ENCODE data around the gene MOXD1. TPM values are rescaled to one million over a fixed set of nuclear protein-coding genes. Genes with fewer than 3 reads are reported as not detected.

The MOXD1 gene
- total RNA-seq, 1 donor from 2014 or later: 4.8 TPM

- no peaks in the 10 kb centered on the region for H3F3A ChIP-seq (ENCODE audit: low read depth)
- no peak overlapping the region for H3K27ac ChIP-seq
- no peak overlapping the region for H2AFZ ChIP-seq (replicated peaks)
- no peak for DNase-seq (ENCODE audit: low spot score)
- no peaks in the 10 kb centered on the region for H3K9me3 ChIP-seq (ENCODE audit: low read depth)
- no peak overlapping the region for H3K4me3 ChIP-seq
- H3K36me3 Mint-ChIP-seq: no peaks in the 10 kb centered on the region
- no peaks in the 10 kb centered on the region for H3K4me1 ChIP-seq
- no peaks in the 10 kb centered on the region for H4K20me1 ChIP-seq (ENCODE audit: low read depth)
- no peak overlapping the region for H3K27ac Mint-ChIP-seq
- TF ChIP-seq EZH2phosphoT487 (IDR thresholded peaks at IDR 0.05) (no peak), EZH2 (IDR thresholded peaks at IDR 0.05) (no peak)
- TF ChIP-seq, protein P1, sequence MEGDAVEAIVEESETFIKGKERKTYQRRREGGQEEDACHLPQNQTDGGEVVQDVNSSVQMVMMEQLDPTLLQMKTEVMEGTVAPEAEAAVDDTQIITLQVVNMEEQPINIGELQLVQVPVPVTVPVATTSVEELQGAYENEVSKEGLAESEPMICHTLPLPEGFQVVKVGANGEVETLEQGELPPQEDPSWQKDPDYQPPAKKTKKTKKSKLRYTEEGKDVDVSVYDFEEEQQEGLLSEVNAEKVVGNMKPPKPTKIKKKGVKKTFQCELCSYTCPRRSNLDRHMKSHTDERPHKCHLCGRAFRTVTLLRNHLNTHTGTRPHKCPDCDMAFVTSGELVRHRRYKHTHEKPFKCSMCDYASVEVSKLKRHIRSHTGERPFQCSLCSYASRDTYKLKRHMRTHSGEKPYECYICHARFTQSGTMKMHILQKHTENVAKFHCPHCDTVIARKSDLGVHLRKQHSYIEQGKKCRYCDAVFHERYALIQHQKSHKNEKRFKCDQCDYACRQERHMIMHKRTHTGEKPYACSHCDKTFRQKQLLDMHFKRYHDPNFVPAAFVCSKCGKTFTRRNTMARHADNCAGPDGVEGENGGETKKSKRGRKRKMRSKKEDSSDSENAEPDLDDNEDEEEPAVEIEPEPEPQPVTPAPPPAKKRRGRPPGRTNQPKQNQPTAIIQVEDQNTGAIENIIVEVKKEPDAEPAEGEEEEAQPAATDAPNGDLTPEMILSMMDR (IDR thresholded peaks at IDR 0.05): no peak
- no peaks in the 10 kb centered on the region for H3K36me3 ChIP-seq
- peaks cover 64% of the 10 kb centered on the region for H3K27me3 ChIP-seq
- no peak overlapping the region for H3K4me3 Mint-ChIP-seq
- H3K27me3 Mint-ChIP-seq (ENCODE audit: insufficient read depth, low read depth): peaks cover 27% of the 10 kb centered on the region
- H3K4me1 Mint-ChIP-seq: no peaks in the 10 kb centered on the region
- H3K9me3 Mint-ChIP-seq: no peaks in the 10 kb centered on the region
- H3K9ac ChIP-seq: no peak overlapping the region
- H3K4me2 ChIP-seq: no peak overlapping the region
- no peaks in the 10 kb centered on the region for H3K79me2 ChIP-seq (ENCODE audit: low read depth)
Observed at GRCh38 chr6:132404330-132404729, 3.1 kb upstream of the MOXD1 start.

GRCh38 chr6:132401618-132402285, 477 bp upstream of the MOXD1 start:
- no peak overlapping the region for H3K27ac Mint-ChIP-seq
- Histone ChIP-seq H2AFZ (replicated peaks) (peak overlapping the region; percentile 92), H3K36me3 (no peaks in the 10 kb centered on the region), H3K4me3 (peak overlapping the region; percentile 82), H4K20me1 (ENCODE audit: low read depth) (no peaks in the 10 kb centered on the region), H3K4me2 (peak overlapping the region; percentile 92), H3K79me2 (ENCODE audit: low read depth) (no peaks in the 10 kb centered on the region), H3F3A (ENCODE audit: low read depth) (no peaks in the 10 kb centered on the region), H3K27me3 (peaks cover 81% of the 10 kb centered on the region), H3K4me1 (no peaks in the 10 kb centered on the region), H3K9ac (no peak overlapping the region), H3K27ac (no peak overlapping the region), H3K9me3 (ENCODE audit: low read depth) (no peaks in the 10 kb centered on the region)
- peak overlapping the region; percentile 85 for H3K4me3 Mint-ChIP-seq
- peaks cover 30% of the 10 kb centered on the region for H3K27me3 Mint-ChIP-seq (ENCODE audit: insufficient read depth, low read depth)
- no peaks in the 10 kb centered on the region for H3K4me1 Mint-ChIP-seq
- TF ChIP-seq, protein P1 (IDR thresholded peaks at IDR 0.05): no peak
- peak; percentile 82 for TF ChIP-seq EZH2 (IDR thresholded peaks at IDR 0.05)
- no peaks in the 10 kb centered on the region for H3K36me3 Mint-ChIP-seq
- peak; percentile 31 for DNase-seq (ENCODE audit: low spot score)
- H3K9me3 Mint-ChIP-seq: no peaks in the 10 kb centered on the region

DNA sequence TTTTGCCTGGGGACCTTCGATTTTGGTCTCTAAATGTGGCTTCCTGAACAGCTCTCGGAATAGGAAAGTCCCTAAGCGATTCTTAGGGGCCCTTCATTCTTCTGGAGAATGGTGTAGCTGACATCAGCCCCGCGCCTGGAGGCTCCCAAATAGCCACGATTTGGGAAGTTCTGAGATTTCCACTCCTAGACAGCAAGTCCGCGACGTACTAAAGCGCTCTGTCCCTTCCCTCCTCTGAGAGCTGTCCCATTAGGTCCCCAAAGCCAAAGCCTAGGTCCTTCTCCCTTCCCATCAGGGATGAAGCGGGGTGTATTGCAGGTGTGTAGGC, 756 bp downstream of the MOXD1 start:
- H3K4me2 ChIP-seq: peak overlapping the region; percentile 92
- no peaks in the 10 kb centered on the region for H3F3A ChIP-seq (ENCODE audit: low read depth)
- no peak overlapping the region for H3K27ac ChIP-seq
- no peaks in the 10 kb centered on the region for H3K79me2 ChIP-seq (ENCODE audit: low read depth)
- peak overlapping the region; percentile 97 for H2AFZ ChIP-seq (replicated peaks)
- peak; percentile 37 for DNase-seq (ENCODE audit: low spot score)
- peaks cover 79% of the 10 kb centered on the region for H3K27me3 ChIP-seq
- H3K4me3 Mint-ChIP-seq: peak overlapping the region; percentile 86
- H3K36me3 Mint-ChIP-seq: no peaks in the 10 kb centered on the region
- no peak overlapping the region for H3K27ac Mint-ChIP-seq
- peaks cover 3% of the 10 kb centered on the region for H3K9me3 Mint-ChIP-seq
- peak overlapping the region; percentile 82 for H3K4me3 ChIP-seq
- no peaks in the 10 kb centered on the region for H4K20me1 ChIP-seq (ENCODE audit: low read depth)
- H3K27me3 Mint-ChIP-seq (ENCODE audit: insufficient read depth, low read depth): peaks cover 32% of the 10 kb centered on the region
- no peaks in the 10 kb centered on the region for H3K36me3 ChIP-seq
- no peaks in the 10 kb centered on the region for H3K4me1 Mint-ChIP-seq
- TF ChIP-seq EZH2phosphoT487 (IDR thresholded peaks at IDR 0.05) (peak; percentile 33), EZH2 (IDR thresholded peaks at IDR 0.05) (no peak)
- H3K4me1 ChIP-seq: no peaks in the 10 kb centered on the region
- no peak overlapping the region for H3K9ac ChIP-seq
- H3K9me3 ChIP-seq (ENCODE audit: low read depth): no peaks in the 10 kb centered on the region

- Histone ChIP-seq H3K27ac (no peak overlapping the region), H3K36me3 (no peaks in the 10 kb centered on the region), H2AFZ (replicated peaks) (no peak overlapping the region), H3K9me3 (ENCODE audit: low read depth) (peaks cover 8% of the 10 kb centered on the region), H4K20me1 (ENCODE audit: low read depth) (no peaks in the 10 kb centered on the region), H3K79me2 (ENCODE audit: low read depth) (no peaks in the 10 kb centered on the region), H3K4me1 (no peaks in the 10 kb centered on the region), H3K4me3 (no peak overlapping the region), H3F3A (ENCODE audit: low read depth) (no peaks in the 10 kb centered on the region), H3K9ac (no peak overlapping the region), H3K4me2 (no peak overlapping the region), H3K27me3 (peaks cover 69% of the 10 kb centered on the region)
- Mint-ChIP-seq H3K9me3 (peaks cover 12% of the 10 kb centered on the region), H3K4me3 (peak overlapping the region; percentile 86), H3K36me3 (no peaks in the 10 kb centered on the region), H3K27ac (no peak overlapping the region), H3K4me1 (no peaks in the 10 kb centered on the region), H3K27me3 (ENCODE audit: insufficient read depth, low read depth) (peaks cover 32% of the 10 kb centered on the region)
- no peak for DNase-seq (ENCODE audit: low spot score)
- TF ChIP-seq, protein P1 (IDR thresholded peaks at IDR 0.05): no peak
- no peak for TF ChIP-seq EZH2 (IDR thresholded peaks at IDR 0.05)
- no peak for TF ChIP-seq EZH2phosphoT487 (IDR thresholded peaks at IDR 0.05)
Observed at GRCh38 chr6:132399376-132400074, 1.8 kb downstream of the MOXD1 start.
